NCI-H1436 treated with DMSO at 0.1 percent for 48 hours (cell line): Measurements from ENCODE around the gene ATP8A2.

ENCODE experiments used
- DNase-seq: peaks from one replicate; lab custom pipeline; 2025; lab: John Stamatoyannopoulos, UW

ATP8A2 gene

GRCh38 chr13:25731536-25731935, 359.8 kb downstream of the ATP8A2 start:
- DNase-seq: no peak

- DNase-seq: no peak
Measured at GRCh38 chr13:25732111-25732865, 360.5 kb downstream of the ATP8A2 start.

GRCh38 chr13:25733001-25733491, 361.3 kb downstream of the ATP8A2 start:
- DNase-seq: no peak

GRCh38 chr13:25733696-25734435, 362.1 kb downstream of the ATP8A2 start:
- no peak for DNase-seq

GRCh38 chr13:25738342-25739196, 366.8 kb downstream of the ATP8A2 start:
- DNase-seq: no peak

GRCh38 chr13:25739376-25739775, 367.6 kb downstream of the ATP8A2 start:
- DNase-seq: no peak

- DNase-seq: no peak
Measured at GRCh38 chr13:25741796-25742195, 370.0 kb downstream of the ATP8A2 start.

GRCh38 chr13:25742220-25742619, 370.4 kb downstream of the ATP8A2 start:
- DNase-seq: no peak

- DNase-seq: no peak
Measured at GRCh38 chr13:25743421-25743820, 371.6 kb downstream of the ATP8A2 start.

GRCh38 chr13:25744178-25744577, 372.4 kb downstream of the ATP8A2 start:
- no peak for DNase-seq

GRCh38 chr13:25746131-25746530, 374.4 kb downstream of the ATP8A2 start:
- no peak for DNase-seq

- DNase-seq: no peak
Measured at GRCh38 chr13:25752957-25753551, 381.3 kb downstream of the ATP8A2 start.

GRCh38 chr13:25753976-25754375, 382.2 kb downstream of the ATP8A2 start:
- no peak for DNase-seq

- DNase-seq: no peak
Measured at GRCh38 chr13:25756251-25756650, 384.5 kb downstream of the ATP8A2 start.

- DNase-seq: no peak
Measured at GRCh38 chr13:25756912-25757311, 385.1 kb downstream of the ATP8A2 start.

GRCh38 chr13:25761041-25761440, 389.3 kb downstream of the ATP8A2 start:
- DNase-seq: no peak

- no peak for DNase-seq
Measured at GRCh38 chr13:25762281-25762680, 390.5 kb downstream of the ATP8A2 start.

GRCh38 chr13:25762795-25763377, 391.1 kb downstream of the ATP8A2 start:
- no peak for DNase-seq

GRCh38 chr13:25764378-25764777, 392.6 kb downstream of the ATP8A2 start:
- DNase-seq: no peak

- no peak for DNase-seq
Measured at GRCh38 chr13:25765266-25765665, 393.5 kb downstream of the ATP8A2 start.

GRCh38 chr13:25766576-25766975, 394.8 kb downstream of the ATP8A2 start:
- DNase-seq: no peak

GRCh38 chr13:25766991-25767390, 395.2 kb downstream of the ATP8A2 start:
- no peak for DNase-seq
